HG03060 (cell line): ENCODE results near the gene LYRM4.
"Not testable (repeated sequence)": the region's sequence is repeated elsewhere in the genome, so short reads cannot be mapped to it uniquely, and the experiment has no call there.

Experiments
- ATAC-seq: cut with Tn5 transposase; IDR thresholded peaks from one replicate; pipeline ENCODE4 v1.9.1; 2021; ENCODE audit warnings: low read depth, moderate number of reproducible peaks; ENCODE audit not compliant: unreplicated experiment

LYRM4 gene

GRCh38 chr6:5084781-5085647, 175.7 kb downstream of the LYRM4 start, which contains the start of gene PPP1R3G:
Gene PPP1R3G, plus strand, starts transcription at chr6:5085341. Its CDS starts 145 bp downstream, at chr6:5085486.
- no peak for ATAC-seq

- no peak for ATAC-seq
Observed at GRCh38 chr6:5084360-5084780, 176.4 kb downstream of the LYRM4 start.

- no peak for ATAC-seq
Observed at GRCh38 chr6:5083813-5084359, 176.9 kb downstream of the LYRM4 start.

- ATAC-seq: no peak
Observed at GRCh38 chr6:5083307-5083583, 177.5 kb downstream of the LYRM4 start.

- no peak for ATAC-seq
Observed at GRCh38 chr6:5082487-5083306, 178.1 kb downstream of the LYRM4 start.

GRCh38 chr6:5081955-5082354, 178.8 kb downstream of the LYRM4 start:
- ATAC-seq: no peak

- no peak for ATAC-seq
Observed at GRCh38 chr6:5081182-5081581, 179.6 kb downstream of the LYRM4 start.

GRCh38 chr6:5080574-5080973, 180.2 kb downstream of the LYRM4 start:
- ATAC-seq: no peak

- ATAC-seq: no peak
Observed at GRCh38 chr6:5079692-5080091, 181.1 kb downstream of the LYRM4 start.

- ATAC-seq: no peak
Observed at GRCh38 chr6:5078121-5078669, 182.6 kb downstream of the LYRM4 start.

GRCh38 chr6:5076931-5077330, 183.8 kb downstream of the LYRM4 start:
- no peak for ATAC-seq

GRCh38 chr6:5073992-5074391, 186.8 kb downstream of the LYRM4 start:
- no peak for ATAC-seq

GRCh38 chr6:5072440-5072839, 188.3 kb downstream of the LYRM4 start:
- ATAC-seq: no peak

- ATAC-seq: no peak
Observed at GRCh38 chr6:5071216-5071615, 189.5 kb downstream of the LYRM4 start.

GRCh38 chr6:5068153-5068751, 192.5 kb downstream of the LYRM4 start:
- ATAC-seq: no peak

- no peak for ATAC-seq
Observed at GRCh38 chr6:5067305-5067704, 193.4 kb downstream of the LYRM4 start.

- ATAC-seq: no peak
Observed at GRCh38 chr6:5066456-5067093, 194.2 kb downstream of the LYRM4 start.

GRCh38 chr6:5063617-5064016, 197.1 kb downstream of the LYRM4 start:
- ATAC-seq: no peak

- no peak for ATAC-seq
Observed at GRCh38 chr6:5061152-5061551, 199.6 kb downstream of the LYRM4 start.

GRCh38 chr6:5060439-5060838, 200.3 kb downstream of the LYRM4 start:
- not testable (repeated sequence) for ATAC-seq
